ENCODE results near the gene ALPK1.

ALPK1 gene

GRCh38 chr4:112328734-112329130 lies 31.6 kb downstream of the ALPK1 start:
- DNase-seq (ENCODE audit: low read depth in 2 of 2), result no peak

GRCh38 chr4:112329672-112330375 lies 32.7 kb downstream of the ALPK1 start:
- no peak for DNase-seq (ENCODE audit: low read depth in 2 of 2)

- no peak for DNase-seq (ENCODE audit: low read depth in 2 of 2)
Measured at GRCh38 chr4:112330921-112331320, 33.8 kb downstream of the ALPK1 start.

GRCh38 chr4:112332398-112332797 lies 35.2 kb downstream of the ALPK1 start:
- DNase-seq (ENCODE audit: low read depth in 2 of 2), result no peak

- no peak for DNase-seq (ENCODE audit: low read depth in 2 of 2)
Measured at GRCh38 chr4:112340023-112340422, 42.9 kb downstream of the ALPK1 start.

- DNase-seq (ENCODE audit: low read depth in 2 of 2), result no peak
Measured at GRCh38 chr4:112341033-112341432, 43.9 kb downstream of the ALPK1 start.

GRCh38 chr4:112343330-112344080 lies 46.3 kb downstream of the ALPK1 start:
- no peak for DNase-seq (ENCODE audit: low read depth in 2 of 2)

- no peak for DNase-seq (ENCODE audit: low read depth in 2 of 2)
Measured at GRCh38 chr4:112348488-112349158, 51.5 kb downstream of the ALPK1 start.

- no peak for DNase-seq (ENCODE audit: low read depth in 2 of 2)
Measured at GRCh38 chr4:112352736-112353135, 55.6 kb downstream of the ALPK1 start.

- DNase-seq (ENCODE audit: low read depth in 2 of 2), result no peak
Measured at GRCh38 chr4:112355662-112356061, 58.5 kb downstream of the ALPK1 start.

- no peak for DNase-seq (ENCODE audit: low read depth in 2 of 2)
Measured at GRCh38 chr4:112357453-112357852, 60.3 kb downstream of the ALPK1 start.

- no peak for DNase-seq (ENCODE audit: low read depth in 2 of 2)
Measured at GRCh38 chr4:112357897-112358296, 60.7 kb downstream of the ALPK1 start.

- no peak for DNase-seq (ENCODE audit: low read depth in 2 of 2)
Measured at GRCh38 chr4:112358415-112358814, 61.2 kb downstream of the ALPK1 start.

- no peak for DNase-seq (ENCODE audit: low read depth in 2 of 2)
Measured at GRCh38 chr4:112358952-112359749, 62.0 kb downstream of the ALPK1 start.

GRCh38 chr4:112361181-112361791 lies 64.1 kb downstream of the ALPK1 start:
- no peak for DNase-seq (ENCODE audit: low read depth in 2 of 2)

- no peak for DNase-seq (ENCODE audit: low read depth in 2 of 2)
Measured at GRCh38 chr4:112370466-112370865, 73.3 kb downstream of the ALPK1 start.

GRCh38 chr4:112371361-112371760 lies 74.2 kb downstream of the ALPK1 start:
- DNase-seq (ENCODE audit: low read depth in 2 of 2), result no peak

- no peak for DNase-seq (ENCODE audit: low read depth in 2 of 2)
Measured at GRCh38 chr4:112374850-112375249, 77.7 kb downstream of the ALPK1 start.

GRCh38 chr4:112377171-112377570 lies 80.0 kb downstream of the ALPK1 start:
- no peak for DNase-seq (ENCODE audit: low read depth in 2 of 2)

- no peak for DNase-seq (ENCODE audit: low read depth in 2 of 2)
Measured at GRCh38 chr4:112377594-112378242, 80.5 kb downstream of the ALPK1 start.

GRCh38 chr4:112378243-112378620 lies 81.1 kb downstream of the ALPK1 start:
- no peak for DNase-seq (ENCODE audit: low read depth in 2 of 2)

Measured in activated CD4-positive, alpha-beta T cell treated with anti-CD3 and anti-CD28 coated beads for 24 hours (primary cell).